GM04503 (cell line): Measurements from ENCODE around the gene PRCC.

Experiments
- DNase-seq: peaks from one replicate; pipeline ENCODE4 v3.0.0-alpha.2; 2012; ENCODE audit warnings: low read depth

PRCC gene

DNA sequence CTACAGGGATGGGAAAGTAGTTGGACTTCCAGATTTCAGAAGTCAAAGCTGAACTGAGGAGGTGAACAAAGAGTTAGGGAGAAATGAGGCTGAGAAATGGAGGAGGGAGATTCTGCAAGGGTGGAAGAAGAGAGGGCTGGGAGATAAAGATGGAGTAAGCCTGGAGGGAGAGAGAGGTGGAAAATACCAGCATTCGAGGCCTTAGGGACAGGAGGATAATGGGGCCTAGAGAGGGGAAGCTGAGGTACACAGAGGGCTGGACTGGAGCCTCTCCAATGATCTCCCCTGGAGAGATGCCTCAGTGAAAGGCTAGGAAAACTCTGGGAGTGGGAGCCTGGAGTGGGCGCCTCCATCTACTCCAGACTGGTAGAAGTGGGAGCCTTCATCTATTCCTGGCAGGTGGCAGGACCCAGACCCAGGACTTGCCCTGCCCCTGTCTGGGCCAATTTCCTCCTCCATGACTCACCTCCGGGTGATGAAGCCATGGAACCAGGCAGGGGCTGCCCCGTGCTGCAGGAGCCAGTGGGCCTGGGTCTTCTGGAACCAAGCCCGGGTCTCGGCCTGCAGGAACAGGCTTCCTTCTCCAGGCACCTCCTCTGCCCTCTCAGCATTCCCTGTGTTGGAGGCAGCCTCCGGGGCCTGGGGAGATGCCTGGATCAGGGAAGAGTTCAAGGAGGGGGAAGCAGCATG is 47.4 kb downstream of the PRCC start:
- DNase-seq: no peak

DNA sequence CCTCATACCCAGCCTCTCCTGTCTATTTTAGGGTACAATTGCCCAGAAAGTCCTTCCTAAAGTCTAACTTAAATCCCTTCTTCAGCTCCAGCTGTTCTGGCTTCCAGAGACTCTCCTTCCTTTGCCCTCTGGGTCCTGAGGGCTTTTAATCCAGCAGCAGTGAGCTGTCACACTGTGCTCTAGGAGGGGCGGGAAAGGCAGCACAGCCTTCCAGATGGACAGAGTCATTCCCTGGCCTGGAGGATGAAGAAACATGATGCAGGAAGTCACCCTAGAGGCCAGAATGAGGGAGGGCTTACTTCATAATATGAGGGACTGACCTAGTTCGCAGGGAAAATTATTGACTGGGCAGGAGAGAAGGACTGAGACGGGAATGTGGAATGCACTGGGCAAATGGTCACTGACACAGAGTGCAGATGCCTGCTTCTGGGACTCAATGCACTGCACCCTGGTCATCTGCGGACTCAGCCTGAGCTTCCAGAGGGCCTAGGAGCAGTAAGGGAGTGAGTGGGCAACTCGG is 48.0 kb downstream of the PRCC start:
- peak; percentile 46 for DNase-seq

DNA sequence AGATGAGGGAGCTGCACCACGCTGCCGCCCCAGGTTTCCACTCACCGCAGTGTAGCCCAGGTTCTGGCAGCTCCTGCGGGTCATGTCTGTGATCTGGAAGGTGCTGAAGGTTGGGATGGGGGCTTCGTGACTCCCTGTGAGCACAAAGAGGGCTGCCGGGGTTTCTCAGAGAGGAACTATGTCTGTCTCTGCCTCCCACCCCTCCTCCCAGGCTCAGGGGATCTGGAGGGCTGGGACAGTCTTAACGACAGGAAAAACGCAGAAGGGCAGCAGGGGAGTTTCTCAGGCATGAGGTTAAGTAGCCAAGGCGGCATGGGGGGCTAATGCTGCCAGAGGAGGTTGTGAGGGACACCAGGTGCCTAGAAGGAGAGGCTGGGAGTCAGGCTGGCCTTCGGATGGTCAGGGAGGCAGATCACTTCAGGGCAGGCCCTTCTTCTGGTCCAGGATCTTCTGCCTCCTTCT is 48.7 kb downstream of the PRCC start:
- no peak for DNase-seq

DNA sequence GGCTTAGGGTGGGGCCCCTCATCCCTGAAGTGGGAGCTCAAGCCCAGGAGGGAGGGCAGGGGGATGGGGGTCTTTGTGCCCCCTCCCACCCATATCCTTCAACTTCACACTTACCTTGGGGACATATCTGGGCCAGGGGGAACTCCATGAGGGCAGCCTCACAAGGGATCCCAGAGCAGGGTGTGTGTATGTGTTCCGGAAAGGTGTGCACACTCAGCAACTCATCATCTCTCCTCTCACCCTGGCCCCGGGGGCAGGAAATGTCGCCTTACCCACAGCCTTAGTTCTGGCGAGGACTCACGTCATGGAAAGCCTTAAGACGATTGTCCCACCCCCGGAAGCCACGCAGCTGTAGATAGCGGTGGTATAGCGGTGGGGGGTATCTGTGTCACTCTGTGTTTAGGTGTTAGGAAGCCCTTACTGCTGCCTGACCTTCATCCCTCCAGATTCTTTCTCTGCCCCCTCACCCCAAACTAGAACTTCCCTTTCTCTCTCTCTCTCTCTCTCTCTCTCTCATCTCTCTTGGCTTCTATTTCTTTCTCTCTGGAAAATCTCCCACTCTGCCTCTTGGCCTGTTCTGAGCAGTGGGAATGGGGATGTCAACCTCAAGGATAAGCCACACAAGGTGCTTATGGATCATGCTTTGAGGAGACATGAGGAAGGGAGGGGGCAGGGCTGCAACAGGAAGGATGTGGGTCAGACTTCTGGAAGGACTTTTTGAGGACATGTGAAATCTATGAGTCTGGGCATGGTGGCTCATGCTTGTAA is 49.4 kb downstream of the PRCC start, which contains the start of gene SH2D2A:
TSS of gene SH2D2A (minus strand) at position 288 of the 768 bp plus-strand sequence. CDS start at position 148, 140 bp downstream.
- DNase-seq: no peak

DNA sequence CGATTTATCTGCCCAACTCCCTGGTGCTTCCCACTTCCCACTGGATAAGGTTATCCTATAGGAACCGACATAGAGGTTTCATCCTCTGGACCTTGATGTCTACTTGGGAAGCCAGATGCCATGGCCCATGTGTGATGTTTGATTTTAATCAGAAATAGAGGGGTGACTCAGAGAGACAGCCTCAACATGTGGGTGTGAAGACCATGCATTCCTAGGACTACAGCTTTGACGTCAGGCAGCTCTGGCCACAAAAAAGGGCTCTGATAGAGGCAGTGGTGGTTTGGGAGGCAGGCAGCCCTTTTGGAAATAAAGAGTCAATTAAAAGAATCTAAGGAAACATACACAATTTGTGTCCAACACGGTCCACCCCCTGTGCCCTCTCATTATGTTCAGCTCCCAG is 54.5 kb downstream of the PRCC start:
- no peak for DNase-seq

DNA sequence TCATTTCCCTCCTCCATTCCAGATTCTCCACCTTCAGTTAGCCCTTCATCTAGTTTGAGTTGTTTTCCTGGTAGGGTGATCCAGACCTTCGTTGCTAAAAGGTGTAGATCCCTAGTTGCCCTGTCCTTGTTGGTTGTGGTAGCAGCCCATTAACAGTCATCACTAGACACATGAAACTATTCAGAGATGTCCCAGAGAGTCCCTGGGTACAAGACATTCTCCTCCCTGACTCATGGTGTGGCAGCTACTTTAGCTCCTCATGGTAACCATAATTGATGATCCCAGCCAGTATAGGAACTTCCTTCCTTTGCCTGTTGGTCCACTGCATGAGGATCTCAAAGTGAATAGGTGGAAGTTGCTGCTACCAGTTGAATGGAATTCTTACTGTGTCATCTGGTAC is 55.3 kb downstream of the PRCC start:
- no peak for DNase-seq

DNA sequence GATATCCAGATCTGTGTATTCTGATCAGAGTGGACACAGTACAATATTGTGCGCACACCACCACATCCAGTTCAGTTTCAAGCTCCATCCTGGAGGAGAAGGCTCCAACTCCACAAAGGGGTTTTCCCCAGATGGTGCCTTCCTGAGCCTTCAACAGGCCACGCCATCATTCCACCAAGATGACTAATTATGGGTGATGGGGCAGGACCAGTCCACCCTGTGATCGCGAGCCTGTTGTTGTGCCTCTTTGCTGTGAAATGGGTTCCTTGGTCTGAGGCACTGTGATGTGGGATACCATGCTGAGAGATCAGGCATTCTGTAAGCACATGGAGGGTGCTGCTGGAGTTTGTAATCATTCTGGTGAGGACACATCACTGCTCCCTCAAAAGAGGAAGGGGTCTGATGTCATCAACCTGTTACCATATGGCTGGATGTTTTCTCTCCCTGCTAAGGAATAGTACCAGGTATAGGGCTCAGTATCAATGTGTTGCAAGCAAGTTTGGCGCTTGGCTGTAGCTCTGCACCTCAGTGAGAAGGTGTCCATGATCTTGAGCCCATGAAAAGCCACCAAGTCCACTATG is 56.0 kb downstream of the PRCC start:
- no peak for DNase-seq

DNA sequence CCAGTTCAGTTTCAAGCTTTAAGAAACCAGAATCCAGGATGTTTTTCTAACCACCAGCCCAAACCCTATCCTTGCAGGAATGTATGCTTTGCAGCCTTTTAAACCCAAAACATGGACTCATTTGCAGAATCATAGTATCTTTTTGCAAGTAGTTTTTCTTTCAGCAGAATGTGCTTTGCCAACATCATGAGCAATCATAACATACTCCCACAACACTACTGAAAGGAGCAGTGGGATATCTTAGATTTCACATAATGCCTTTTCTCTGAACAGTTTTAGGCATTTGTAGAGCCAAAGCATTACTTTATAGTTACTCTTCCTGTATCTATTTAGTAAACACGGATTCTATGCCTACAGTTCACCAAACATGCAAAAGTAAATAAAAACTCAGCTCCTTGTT is 59.3 kb downstream of the PRCC start:
- DNase-seq: no peak

DNA sequence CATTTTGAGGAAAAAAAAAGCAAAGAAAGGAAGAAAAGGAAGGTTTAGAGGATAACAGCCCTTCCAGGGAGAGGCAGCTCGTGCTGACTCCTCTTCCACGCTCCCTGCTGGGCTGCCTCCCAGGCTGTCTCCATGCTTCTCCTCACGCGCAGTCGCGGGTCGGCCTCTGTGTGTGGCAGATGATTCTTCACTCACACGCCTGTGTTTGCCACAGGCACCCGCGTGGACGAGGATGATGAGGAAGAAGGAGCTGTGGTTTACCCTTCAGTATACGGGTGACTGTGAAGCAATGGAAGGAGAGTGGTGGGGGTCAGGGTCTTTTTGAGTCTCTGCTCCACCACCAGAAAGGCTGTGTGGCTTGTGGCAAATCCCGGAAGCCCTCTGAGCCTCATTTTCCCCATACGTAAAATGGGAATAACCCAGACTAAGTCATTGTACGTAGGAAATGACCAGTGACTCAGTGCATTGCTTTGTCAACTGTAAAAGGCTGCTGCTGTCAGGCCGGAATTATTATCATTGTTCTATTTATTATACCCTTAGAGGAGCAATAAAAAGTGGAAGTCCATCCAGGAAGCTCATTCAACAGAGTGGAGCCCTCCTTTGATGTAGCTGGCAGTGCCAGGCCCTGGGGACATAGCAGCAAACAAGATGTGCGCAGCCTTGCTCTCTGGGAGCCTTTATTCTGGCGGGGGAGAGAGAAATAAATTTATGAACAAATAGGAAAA is 61.2 kb downstream of the PRCC start:
- DNase-seq: no peak

DNA sequence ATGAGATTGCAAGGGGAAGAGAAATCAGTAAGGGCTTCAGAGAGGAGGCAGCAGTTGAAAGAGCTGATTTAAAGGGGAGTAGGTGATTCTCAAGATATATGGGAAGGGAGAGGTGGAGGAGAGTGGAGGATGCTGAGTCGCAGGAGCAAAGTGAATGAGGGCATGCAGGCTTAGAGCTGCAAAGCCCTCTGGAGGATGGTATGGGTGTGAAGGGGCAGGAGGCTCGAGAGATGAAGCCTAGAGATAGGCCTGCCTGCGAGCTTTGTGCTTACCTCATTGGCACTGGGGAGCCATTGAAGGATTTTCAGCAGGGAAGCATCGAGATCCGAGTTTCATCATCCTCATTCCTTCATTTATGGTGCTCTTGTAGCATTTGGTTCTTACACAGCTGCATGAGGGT is 65.1 kb downstream of the PRCC start:
- DNase-seq: no peak

DNA sequence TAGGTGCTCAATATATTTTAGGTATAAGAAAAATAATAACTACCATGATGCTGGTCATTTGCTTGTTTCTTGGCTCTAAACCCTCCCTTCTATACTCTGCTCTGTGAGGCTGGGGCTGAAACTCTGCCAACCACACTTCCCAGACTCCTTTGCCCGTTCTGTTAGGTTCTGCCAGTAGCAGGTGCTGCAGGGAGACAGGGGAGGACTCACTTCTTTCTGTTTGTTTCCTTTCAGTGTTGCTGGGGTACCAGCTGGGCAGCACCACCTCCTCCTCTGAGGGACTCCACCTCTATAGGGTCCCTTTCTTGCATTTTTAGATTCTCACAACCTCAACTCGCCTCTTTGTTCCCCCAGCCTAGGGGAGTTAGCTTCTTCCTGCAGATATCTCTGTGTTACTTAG is 66.3 kb downstream of the PRCC start:
- no peak for DNase-seq

DNA sequence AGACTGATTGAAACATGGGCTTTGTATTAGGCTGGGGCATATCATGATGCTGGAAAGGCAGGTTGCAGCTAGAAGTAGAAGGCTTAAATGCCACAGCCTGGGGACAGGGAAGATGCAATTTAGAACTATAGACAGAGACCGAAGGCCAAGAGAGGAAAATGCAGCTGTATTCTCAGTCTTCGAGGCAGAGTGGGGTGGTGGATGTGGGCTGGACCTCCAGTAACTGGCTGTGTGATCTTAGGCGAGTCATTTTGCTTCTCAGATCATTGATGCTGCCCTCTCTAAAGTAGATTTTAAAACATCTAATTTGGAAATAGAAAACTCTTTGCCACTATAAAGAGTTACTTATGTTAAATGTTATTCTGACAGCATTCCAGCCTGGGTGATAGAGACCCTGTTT is 67.0 kb downstream of the PRCC start:
- no peak for DNase-seq

DNA sequence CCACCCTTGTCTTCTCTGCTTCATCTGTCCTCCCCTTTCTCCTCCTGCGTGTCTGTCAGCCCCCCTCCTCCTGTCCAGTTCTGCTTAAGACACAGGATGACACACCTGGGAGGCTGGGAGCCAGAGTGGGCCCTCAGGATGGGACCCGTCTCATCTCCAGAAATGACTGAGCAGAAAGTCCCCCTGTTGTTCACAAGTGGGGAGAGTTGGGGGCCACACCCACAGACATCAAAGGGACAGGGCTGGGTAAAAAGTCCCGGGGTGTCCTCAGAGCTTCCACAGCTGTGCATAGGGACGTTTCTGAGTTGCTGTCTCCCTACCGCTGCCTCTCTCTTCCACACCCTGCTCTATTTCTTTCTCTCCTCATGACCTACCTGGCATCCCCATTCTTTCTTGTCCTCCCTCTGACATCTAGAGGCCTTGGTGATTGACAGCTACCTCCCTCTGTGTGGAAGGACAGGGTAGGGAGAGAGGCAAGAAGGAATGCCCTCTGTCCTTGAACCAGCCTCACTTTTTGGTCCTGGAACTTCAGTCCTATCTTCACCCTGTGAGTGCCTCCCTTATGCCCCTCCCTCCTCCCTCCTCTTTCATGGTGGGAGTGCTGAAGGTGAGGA is 68.8 kb downstream of the PRCC start:
- no peak for DNase-seq

DNA sequence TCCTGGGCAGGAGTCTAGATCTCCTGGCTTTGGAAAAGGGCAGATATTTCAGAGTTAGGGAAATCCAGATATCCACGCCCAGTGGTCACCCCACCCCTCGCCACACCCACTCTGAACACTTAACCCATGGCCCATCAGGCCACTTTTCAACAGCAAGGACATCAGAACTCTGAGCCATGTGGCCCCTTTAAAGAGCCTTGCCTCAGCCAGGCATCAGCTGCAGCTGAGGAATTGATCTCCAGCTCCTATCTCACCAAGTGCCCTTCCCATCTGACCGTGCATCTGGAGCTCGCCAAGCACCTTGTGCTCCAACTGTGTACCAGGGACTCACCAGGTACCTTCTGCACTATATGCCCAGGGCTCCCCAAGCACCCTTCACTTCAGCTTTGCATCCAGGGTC is 69.6 kb downstream of the PRCC start:
- no peak for DNase-seq

DNA sequence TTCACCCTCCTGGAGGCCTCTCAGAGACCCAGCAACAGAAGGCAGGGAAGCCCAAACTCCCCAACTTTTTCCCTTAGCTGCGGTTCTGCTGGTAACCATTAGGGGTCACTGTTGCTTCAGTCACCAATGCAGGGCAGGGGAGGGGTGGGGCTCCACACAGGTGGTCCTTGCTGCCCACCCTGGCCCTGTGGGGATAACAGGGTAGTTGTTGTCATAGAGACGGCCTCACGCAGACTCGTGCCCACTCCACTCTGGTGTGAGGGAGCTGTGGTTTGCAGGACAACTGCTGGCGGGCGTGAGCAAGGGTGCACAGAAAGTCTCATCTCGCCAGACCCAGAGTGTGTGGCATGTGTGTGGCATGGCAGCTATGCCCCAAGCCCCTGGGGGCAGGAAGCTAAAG is 71.6 kb downstream of the PRCC start:
- DNase-seq: no peak

DNA sequence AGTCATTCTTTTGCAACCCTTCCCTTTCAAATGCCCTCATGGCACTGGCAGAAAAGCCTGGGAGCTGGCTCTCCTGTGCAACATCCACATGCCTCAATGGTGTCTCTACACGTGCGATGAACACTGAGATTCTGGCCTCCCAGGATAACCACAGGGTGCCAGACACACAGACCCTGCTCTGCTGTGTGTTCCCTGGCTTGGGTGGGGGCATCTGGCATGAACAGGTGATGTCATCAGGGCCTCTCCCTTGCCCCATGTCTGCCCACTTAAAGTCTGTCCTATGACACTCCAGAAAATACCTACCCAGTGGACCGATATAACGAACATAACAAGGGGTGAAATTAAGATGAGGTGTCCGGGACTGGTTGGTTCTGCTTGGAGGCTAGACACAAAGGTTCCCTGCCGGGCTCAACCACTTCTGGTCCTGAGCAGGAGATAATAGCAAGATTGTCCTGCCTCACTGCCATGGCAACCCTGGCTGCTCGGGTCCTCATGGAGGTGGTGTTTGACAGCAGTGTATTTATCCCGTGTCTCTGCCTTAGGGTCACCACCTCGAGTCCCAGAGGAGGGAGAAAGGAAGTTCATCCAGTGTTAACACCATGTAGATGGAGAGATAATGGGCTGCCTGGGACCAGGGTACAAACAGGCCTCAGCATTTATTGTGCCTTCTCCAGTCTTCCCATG is 72.2 kb downstream of the PRCC start:
- no peak for DNase-seq

DNA sequence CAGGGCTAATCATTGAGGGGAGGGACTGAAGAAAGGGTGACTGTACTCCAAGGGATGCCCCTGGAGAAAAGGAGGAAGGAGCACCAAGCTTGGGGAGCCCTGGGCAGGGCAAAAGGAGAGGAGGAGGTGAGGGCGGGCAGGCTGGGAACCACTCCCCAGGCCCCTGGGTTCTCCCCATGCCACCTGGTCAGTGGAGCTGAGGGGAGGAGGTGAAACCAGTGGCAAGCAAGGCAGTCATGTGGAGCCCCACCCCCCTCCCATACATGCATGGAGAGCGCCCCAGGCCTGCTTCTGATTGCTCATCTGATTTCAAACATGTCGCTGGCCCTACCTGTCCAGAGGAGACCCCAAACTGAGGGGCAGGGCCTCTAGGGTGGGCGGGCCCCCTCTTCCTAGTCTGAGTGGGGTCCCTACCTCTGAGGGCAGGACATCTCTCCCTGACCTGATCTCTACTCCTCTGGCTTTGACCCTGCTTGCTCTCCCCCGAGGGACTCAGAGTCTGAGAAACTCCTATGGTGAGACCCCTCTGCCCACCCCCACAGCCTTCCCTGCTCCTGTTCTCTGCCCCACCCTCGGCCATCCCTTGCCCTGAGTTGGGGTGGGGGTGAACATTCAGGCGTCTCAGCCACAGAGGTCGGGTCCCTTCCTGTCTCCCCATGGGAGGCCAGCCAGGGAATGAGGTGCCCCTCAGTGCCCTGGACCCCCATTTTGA is 73.0 kb downstream of the PRCC start:
- no peak for DNase-seq

DNA sequence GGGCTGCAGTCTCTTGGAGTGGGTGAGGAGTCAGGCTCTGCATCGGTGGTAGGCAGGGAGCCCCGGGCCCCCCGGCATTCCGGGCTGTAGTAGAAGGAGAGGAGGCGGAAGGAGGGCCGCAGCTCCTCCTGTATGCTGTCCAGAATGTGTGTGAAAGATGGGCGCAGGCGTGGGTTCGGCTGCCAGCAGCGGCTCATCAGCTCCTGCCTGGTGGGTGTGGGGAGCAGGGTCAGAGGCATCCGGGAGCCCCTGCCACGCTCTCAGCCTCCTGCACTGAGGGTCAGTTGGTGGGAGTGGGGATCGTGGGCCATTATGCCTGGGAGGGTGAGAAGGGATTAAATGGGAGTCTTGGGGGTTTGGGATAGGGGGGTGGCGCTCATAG is 73.6 kb downstream of the PRCC start:
- no peak for DNase-seq

DNA sequence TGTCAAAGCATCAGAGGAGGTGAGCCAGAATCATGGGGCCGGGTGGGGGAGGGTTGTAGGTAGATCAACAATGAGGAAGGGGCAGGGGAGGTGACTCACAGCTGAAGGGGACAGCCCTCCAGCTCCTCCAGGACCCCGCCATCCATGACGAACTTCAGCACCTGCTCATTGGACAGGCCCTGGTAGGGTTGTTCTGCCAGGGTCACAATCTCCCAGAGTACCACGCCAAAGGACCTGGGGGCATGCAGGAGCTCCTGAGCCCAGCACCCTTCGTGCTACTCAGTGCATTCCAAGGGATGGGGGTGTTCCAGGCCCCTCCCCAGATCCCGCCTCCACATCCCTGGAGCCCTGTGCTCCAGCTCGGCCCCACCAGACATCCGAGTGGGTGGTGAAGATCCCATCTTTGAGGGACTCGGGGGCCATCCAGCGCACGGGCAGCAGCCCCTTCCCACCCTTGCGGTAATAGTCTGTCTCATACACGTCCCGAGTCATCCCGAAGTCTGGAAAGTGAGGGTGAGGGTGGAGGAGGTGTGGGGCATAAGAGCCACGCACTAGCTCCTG is 74.0 kb downstream of the PRCC start:
- DNase-seq: no peak

DNA sequence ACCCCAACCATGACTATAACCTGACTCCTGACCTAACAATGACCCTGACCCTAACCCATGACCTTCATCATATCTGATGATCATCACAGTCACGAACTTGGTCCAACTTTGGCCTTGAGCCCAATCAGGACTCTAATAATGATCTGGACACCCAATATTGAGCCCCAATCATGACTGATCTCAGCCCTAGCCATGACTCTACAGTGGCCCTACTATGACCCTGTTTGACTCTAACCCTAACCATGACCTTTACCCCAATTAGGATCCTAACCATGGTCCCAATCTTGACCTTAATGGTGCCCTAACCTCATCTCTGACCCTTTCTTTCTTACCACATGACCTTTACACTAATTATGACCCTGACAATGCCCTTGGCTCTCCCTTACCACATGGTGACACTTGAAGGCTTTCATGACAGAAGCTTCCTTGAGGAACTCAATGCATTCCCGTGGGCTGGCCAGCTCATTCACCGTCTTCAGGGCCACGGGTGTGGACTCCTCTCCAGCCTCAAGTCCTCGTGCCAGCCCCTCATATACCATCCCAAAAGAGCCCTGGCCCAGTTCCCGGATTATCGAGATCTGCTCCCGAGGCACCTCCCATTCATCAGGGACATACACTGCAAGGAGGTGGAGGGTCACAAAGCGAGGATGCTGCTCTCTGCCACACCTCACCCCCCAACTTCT is 75.4 kb downstream of the PRCC start:
- DNase-seq: no peak
